Ishikawa (cell line): ENCODE measurements around the gene CASP10.

Source experiments
- CEBPB ChIP-seq: IDR thresholded peaks from 2 replicates; pipeline ENCODE4 v1.6.1; 2012
- CREB1 ChIP-seq: IDR thresholded peaks from 2 replicates; pipeline ENCODE4 v1.6.1; 2012; ENCODE audit warnings: low read depth
- EGR1 ChIP-seq: IDR thresholded peaks from 2 replicates; pipeline ENCODE4 v1.6.1; 2012
- EP300 ChIP-seq: IDR thresholded peaks from 2 replicates; pipeline ENCODE4 v1.6.1; 2012; ENCODE audit warnings: borderline replicate concordance
- FOXM1 ChIP-seq: IDR thresholded peaks from 2 replicates; pipeline ENCODE4 v1.6.1; 2012; ENCODE audit warnings: low read depth, borderline replicate concordance
- NFIC ChIP-seq: IDR thresholded peaks from 2 replicates; pipeline ENCODE4 v1.6.1; 2012
- RAD21 ChIP-seq: IDR thresholded peaks from 2 replicates; pipeline ENCODE4 v1.6.1; 2012; ENCODE audit warnings: low read depth
- TAF1 ChIP-seq: IDR thresholded peaks from 2 replicates; pipeline ENCODE4 v1.6.1; 2012; ENCODE audit warnings: low read depth, mild to moderate bottlenecking
- TCF12 ChIP-seq: IDR thresholded peaks from 2 replicates; pipeline ENCODE4 v1.6.1; 2012; ENCODE audit warnings: low read depth
- TEAD4 ChIP-seq: IDR thresholded peaks from 2 replicates; pipeline ENCODE4 v1.6.1; 2012
- YY1 ChIP-seq: IDR thresholded peaks from 2 replicates; pipeline ENCODE4 v1.6.1; 2012; ENCODE audit warnings: low read depth
- ZBTB7A ChIP-seq: IDR thresholded peaks from 2 replicates; pipeline ENCODE4 v1.6.1; 2012; ENCODE audit warnings: low read depth
- TF ChIP-seq, protein P1 (sequence below): IDR thresholded peaks from 2 replicates; pipeline ENCODE4 v1.6.1; 2012
- TF ChIP-seq, protein P2 (sequence below): IDR thresholded peaks from 2 replicates; pipeline ENCODE4 v1.6.1; 2012
- TF ChIP-seq, protein P3 (sequence below): IDR thresholded peaks from 2 replicates; pipeline ENCODE4 v1.6.1; 2012; ENCODE audit warnings: low read depth, mild to moderate bottlenecking

CASP10 gene

DNA sequence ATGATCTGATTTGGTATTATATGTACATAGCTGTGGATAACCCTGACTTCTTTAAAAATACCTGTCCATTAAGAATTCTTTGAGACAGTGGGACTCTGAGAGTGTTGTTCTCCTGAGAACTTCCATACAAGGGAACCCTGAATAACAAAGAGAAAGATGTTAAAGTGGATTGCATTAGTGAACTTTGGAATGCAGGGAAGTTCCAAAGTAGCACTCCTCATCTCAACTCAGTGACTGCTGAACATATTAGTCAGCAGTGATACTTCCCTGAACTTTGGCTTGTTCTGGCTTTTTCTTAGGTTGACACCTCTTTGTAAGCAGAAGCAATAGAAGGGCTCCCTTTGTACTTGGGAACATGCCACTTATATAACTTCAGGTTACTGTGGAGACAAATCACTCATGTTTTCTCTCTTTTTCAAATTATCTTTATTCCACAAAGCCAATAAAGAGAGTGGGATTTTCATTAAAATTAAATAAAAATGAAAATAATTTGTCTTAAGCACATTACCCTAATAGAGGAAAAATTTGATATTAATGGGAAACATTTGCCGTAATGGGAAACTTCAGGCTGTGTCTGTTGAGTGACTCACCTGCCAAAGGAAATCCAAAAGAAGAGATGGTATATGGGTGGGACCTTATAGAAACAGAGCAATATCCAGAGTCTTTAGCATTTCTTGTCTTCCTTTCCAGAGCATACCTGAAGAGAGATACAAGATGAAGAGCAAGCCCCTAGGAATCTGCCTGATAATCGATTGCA lies 33.7 kb upstream of the CASP10 start:
- TF ChIP-seq TAF1 (no peak), TEAD4 (no peak), RAD21 (no peak), FOXM1 (no peak), TCF12 (no peak), EP300 (no peak), CREB1 (no peak), CEBPB (no peak), YY1 (no peak)
- TF ChIP-seq, protein P1, sequence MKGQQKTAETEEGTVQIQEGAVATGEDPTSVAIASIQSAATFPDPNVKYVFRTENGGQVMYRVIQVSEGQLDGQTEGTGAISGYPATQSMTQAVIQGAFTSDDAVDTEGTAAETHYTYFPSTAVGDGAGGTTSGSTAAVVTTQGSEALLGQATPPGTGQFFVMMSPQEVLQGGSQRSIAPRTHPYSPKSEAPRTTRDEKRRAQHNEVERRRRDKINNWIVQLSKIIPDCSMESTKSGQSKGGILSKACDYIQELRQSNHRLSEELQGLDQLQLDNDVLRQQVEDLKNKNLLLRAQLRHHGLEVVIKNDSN, result no peak
- TF ChIP-seq, protein P2, sequence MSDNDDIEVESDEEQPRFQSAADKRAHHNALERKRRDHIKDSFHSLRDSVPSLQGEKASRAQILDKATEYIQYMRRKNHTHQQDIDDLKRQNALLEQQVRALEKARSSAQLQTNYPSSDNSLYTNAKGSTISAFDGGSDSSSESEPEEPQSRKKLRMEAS, result no peak

DNA sequence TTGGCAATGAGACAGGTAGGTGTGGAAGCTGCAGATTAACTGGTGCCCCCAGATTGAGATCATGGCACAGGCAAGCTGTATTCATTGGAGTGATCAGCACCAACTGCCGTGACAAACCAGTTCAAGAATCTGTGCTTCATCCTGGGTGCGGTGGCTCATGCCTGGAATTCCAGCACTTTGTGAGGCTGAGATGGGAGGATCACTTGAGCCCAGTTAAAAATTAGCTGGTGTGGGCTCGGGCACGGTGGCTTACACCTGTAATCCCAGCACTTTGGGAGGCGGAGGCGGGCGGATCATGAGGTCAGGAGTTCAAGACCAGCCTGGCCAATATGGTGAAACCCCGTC lies 33.1 kb upstream of the CASP10 start:
- TF ChIP-seq TEAD4, result peak; percentile 76

DNA sequence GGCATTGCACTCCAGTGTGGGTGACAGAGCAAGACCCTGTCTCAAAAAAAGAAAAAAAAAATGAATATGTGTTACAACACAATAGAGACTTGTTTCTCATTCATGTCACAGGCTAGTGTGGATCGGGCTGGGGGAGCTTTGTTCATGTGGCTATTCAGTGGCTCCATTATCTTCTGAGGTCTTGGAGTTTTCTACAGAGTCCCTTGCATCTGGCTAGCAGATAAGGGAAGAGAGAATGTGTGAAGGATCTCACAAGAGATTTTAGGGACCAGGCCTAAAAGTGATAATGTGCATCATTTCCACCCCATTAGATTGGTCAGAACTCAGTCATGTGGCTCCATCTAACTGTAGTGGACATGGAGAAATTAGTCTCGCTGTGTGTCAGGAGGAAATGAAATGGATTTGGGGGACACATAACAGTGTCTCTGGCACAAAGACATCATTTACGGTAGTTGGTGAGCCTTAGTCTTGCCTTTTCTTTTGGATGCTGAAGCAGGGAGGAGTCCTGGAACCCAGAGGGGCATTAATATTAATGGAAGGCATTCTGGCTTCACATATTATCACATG lies 32.4 kb upstream of the CASP10 start:
- TF ChIP-seq CREB1 (no peak), TAF1 (no peak), RAD21 (no peak), YY1 (no peak), TEAD4 (no peak)
- TF ChIP-seq, protein P3, sequence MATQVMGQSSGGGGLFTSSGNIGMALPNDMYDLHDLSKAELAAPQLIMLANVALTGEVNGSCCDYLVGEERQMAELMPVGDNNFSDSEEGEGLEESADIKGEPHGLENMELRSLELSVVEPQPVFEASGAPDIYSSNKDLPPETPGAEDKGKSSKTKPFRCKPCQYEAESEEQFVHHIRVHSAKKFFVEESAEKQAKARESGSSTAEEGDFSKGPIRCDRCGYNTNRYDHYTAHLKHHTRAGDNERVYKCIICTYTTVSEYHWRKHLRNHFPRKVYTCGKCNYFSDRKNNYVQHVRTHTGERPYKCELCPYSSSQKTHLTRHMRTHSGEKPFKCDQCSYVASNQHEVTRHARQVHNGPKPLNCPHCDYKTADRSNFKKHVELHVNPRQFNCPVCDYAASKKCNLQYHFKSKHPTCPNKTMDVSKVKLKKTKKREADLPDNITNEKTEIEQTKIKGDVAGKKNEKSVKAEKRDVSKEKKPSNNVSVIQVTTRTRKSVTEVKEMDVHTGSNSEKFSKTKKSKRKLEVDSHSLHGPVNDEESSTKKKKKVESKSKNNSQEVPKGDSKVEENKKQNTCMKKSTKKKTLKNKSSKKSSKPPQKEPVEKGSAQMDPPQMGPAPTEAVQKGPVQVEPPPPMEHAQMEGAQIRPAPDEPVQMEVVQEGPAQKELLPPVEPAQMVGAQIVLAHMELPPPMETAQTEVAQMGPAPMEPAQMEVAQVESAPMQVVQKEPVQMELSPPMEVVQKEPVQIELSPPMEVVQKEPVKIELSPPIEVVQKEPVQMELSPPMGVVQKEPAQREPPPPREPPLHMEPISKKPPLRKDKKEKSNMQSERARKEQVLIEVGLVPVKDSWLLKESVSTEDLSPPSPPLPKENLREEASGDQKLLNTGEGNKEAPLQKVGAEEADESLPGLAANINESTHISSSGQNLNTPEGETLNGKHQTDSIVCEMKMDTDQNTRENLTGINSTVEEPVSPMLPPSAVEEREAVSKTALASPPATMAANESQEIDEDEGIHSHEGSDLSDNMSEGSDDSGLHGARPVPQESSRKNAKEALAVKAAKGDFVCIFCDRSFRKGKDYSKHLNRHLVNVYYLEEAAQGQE, result no peak
- TF ChIP-seq, protein P2, result no peak

DNA sequence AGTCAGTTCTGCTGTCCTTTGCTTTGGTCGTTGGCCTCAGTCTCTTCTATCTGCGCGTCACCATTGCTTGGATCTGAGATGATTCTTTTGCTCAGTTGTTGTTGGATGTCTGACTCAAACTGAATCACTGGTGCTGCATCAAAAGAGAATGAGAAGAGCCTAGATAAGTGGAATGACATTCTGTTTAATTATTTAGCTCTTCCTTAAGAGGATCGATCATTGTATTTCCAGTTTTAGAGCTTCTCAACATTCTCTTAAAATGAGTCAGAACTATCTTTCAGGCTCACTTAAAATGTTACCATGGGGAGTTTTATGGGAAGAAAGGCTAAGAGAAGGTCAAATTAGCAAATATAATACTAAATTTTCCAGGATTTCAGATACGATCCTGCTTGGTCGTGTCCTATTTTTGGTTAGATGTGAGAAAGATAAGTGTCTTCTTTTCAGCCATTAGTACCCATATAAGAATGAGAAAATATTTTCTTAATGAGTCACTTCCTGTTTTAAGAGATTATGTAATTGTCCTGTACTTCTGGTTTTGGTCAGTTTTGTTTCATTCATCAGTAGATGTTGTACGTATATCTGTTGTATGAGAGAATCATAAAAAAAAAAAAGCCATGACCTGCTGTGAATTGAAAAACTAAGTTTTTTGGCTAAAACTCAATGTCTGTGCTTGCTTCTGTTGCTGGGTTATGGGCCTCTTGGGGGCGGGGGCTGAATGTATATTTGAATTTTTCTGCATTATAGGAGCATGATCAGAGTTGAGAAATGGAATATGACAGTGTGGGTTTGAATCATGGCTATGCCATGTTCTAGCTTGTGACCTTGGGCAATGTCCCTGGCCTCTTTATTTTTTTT lies 31.6 kb upstream of the CASP10 start:
- TF ChIP-seq EGR1 (no peak), TEAD4 (no peak), EP300 (no peak), TAF1 (no peak), CREB1 (no peak), ZBTB7A (no peak), CEBPB (no peak), YY1 (no peak), TCF12 (no peak), FOXM1 (no peak), RAD21 (no peak)
- TF ChIP-seq, protein P2, result no peak
- TF ChIP-seq, protein P3, result no peak
- TF ChIP-seq, protein P1, result no peak

DNA sequence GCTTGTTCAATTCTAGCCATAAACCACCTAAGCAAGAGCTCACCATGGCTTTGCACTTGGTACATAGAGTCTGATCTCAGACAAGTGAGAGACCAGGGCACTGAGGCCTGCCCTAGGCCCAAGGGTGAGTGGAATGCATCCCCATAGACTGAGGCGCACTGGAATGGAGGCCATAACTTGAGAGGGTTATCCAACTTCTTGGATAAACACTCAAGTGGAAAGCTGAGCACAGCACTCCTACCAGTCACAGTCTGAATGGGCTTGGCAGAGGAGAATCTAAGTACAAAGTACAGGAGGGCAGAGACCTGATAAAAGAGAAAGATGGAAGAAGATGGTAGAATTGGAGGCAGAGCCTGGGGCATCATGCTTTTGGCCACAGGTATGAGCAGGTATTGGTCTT lies 30.4 kb upstream of the CASP10 start:
- TF ChIP-seq FOXM1 (no peak), YY1 (no peak), NFIC (no peak), EP300 (no peak), RAD21 (no peak), CEBPB (no peak), TCF12 (no peak), ZBTB7A (no peak), CREB1 (no peak), TEAD4 (no peak), TAF1 (no peak), EGR1 (no peak)
- TF ChIP-seq, protein P3, result no peak
- TF ChIP-seq, protein P1, result no peak
- TF ChIP-seq, protein P2, result no peak
